Activated naive CD8-positive, alpha-beta T cell treated with anti-CD3 and anti-CD28 coated beads, Interleukin-2, amount 50 U/mL, for 24 hours (primary cell): ENCODE data around the gene STEAP3.

Experiments used
- ATAC-seq: fragments of 150-1000 bp; cut with Tn5 transposase; one replicate; pipeline ENCODE4 v1.10.0; 2021
- DNase-seq: peaks from one replicate; pipeline ENCODE4 v3.0.0; 2021
- H3K27ac Mint-ChIP-seq: one replicate; pipeline ENCODE4 v1.8.0; 2021; ENCODE audit warnings: mild to moderate bottlenecking, mixed read lengths
- H3K27me3 Mint-ChIP-seq: one replicate; pipeline ENCODE4 v1.8.0; 2021; ENCODE audit warnings: mixed read lengths
- H3K36me3 Mint-ChIP-seq: one replicate; pipeline ENCODE4 v1.8.0; 2021; ENCODE audit warnings: low read depth, mixed read lengths
- H3K4me1 Mint-ChIP-seq: one replicate; pipeline ENCODE4 v1.8.0; 2021; ENCODE audit warnings: mixed read lengths
- H3K4me3 Mint-ChIP-seq: one replicate; pipeline ENCODE4 v1.8.0; 2021; ENCODE audit warnings: mild to moderate bottlenecking, moderate library complexity, mixed read lengths
- H3K9me3 Mint-ChIP-seq: one replicate; pipeline ENCODE4 v1.8.0; 2021; ENCODE audit warnings: mixed read lengths

Gene STEAP3

DNA sequence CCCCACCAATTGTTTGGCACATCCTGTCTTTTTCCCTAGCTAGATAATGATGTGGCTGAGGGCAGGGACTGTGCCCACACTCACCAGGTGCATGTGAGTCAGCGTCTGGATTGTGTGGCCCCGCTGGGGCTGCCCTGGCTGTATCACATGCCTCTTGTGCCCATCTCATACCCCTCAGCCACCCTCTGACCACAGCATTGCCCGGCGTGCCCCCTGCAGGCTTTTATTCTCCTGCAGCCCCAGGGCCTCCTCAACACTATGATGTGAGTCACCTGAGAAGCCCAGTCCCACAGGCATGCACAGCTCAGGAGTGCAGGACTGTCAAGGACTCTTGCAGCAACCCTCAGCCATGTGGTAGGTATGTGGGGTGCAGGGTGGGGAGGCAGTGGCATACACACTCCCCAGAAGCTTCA lies 14.8 kb upstream of the STEAP3 start:
- DNase-seq, result no peak
- ATAC-seq, result no peak
- Mint-ChIP-seq H3K4me3 (no peak overlapping the region), H3K36me3 (no peaks in the 10 kb centered on the region), H3K27me3 (peaks cover 7% of the 10 kb centered on the region), H3K27ac (no peak overlapping the region), H3K9me3 (no peaks in the 10 kb centered on the region), H3K4me1 (no peaks in the 10 kb centered on the region)

DNA sequence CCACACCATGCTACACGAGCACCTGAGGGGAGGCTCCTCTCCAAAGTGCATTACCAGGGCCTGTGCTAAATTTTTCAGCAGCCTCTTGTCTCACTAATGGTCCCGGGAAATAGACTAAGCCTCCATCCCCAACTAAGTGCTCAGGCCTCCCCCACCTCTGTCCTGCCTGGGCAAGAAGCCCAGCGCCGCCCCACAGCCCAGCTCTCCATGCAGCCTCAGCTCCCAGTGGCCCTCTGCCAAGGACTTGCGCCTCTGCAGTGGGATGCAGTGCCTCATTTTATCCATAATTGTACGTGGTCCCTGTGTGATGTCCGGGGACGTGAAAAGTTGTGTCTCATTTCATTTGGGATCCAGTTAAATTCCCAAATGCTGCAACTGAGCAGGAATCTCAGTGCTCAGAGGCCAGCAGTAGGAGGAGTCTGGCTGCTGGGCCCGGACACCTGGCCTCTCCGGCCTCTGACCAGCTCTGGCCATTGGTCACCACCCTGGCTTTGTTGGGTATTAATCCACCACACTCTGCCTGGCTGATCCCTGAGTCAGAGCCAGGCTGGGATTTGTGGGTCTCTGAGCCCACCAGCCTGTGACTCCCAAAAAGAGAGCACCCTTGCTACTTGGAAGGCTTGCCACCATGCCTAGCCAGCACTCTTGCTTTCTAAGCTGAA lies 11.4 kb upstream of the STEAP3 start:
- H3K27ac Mint-ChIP-seq, result no peak overlapping the region
- H3K4me1 Mint-ChIP-seq, result no peaks in the 10 kb centered on the region
- no peak overlapping the region for H3K4me3 Mint-ChIP-seq
- DNase-seq (no peak), ATAC-seq (no peak)
- H3K9me3 Mint-ChIP-seq, result no peaks in the 10 kb centered on the region
- peaks cover 7% of the 10 kb centered on the region for H3K27me3 Mint-ChIP-seq
- H3K36me3 Mint-ChIP-seq, result no peaks in the 10 kb centered on the region

DNA sequence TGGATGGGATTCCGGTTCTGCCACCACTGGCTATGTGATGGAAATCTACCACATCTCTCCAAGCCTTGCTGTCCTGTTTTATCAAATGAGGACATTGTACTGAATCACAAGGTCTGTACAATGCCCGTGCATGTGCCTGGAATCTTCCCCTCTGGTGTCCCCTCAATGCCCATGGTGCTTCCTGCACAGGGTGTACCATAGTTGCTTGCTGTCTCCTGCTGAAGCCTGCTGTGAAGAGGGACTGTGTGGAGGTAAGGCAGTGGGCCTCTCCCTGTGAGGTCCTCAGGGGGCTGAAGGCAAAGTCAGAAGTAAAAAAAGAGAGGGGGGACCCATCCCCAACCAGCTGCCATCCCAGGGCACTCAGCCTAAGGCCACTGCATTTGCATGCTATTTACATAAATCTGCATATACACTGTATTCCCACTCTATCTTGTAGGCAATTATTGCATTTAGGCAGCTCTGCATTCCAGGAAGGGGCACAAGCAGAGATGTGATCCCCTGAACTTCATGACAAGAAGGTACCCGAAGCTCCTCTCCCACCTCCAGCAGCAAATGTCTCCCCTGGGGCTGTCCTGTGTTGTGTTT lies 9.1 kb upstream of the STEAP3 start:
- no peak for DNase-seq
- Mint-ChIP-seq H3K4me1 (no peaks in the 10 kb centered on the region), H3K9me3 (no peaks in the 10 kb centered on the region), H3K36me3 (no peaks in the 10 kb centered on the region), H3K27ac (no peak overlapping the region), H3K4me3 (no peak overlapping the region), H3K27me3 (peaks cover 5% of the 10 kb centered on the region)
- ATAC-seq, result no peak

DNA sequence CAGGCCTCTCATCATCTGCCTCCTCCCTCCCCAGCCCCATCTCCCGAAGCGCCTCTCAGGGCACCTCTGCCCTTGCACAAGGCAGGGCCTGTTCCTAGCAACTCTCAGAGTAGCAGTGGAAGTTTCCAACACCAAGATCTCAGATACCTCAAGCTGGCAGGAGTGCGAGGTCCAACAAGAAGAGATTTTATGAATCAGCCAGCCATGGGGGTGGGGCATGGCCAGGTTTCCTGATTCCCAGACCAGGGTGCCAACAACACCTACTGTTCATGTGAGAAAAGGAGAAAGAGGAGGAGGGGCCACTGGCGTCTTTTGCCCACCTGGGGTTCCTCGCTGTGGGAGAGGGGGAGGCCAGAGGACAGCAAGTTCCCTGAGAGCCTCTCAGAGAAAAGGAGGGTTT lies 6.6 kb upstream of the STEAP3 start:
- Mint-ChIP-seq H3K36me3 (no peaks in the 10 kb centered on the region), H3K4me1 (no peaks in the 10 kb centered on the region), H3K27ac (no peak overlapping the region), H3K27me3 (peaks cover 17% of the 10 kb centered on the region), H3K9me3 (no peaks in the 10 kb centered on the region), H3K4me3 (no peak overlapping the region)
- DNase-seq (no peak), ATAC-seq (no peak)

DNA sequence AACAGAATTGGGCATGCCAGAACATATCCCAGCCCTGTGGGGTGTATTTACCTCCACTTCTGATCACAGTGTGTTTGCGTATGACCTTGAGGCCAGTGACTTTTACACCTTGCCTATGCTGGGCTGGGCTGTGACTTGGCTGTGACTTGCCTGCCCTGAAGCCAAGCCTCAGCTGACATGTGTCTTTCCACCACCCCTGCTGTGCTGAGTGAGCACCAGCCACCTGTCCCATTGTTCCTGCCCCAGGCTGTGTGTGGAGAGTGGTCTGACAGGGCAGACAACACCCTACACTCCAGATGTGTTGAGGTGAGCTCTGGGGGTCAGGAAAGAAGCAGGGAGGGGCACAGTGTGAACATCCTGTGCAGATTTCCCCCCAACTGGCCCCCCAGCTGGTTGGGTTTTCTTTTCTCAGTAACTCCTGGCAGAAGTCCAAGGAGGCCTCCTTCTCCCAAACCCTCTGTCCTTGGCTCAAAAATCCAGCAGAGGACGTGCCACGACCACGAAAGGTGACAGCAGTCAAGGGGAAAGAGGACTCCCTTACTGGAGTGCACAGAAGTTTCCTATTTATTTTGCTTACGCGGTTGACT lies 5.1 kb upstream of the STEAP3 start:
- H3K27me3 Mint-ChIP-seq, result peaks cover 27% of the 10 kb centered on the region
- no peaks in the 10 kb centered on the region for H3K4me1 Mint-ChIP-seq
- ATAC-seq (no peak), DNase-seq (peak; percentile 8)
- no peaks in the 10 kb centered on the region for H3K9me3 Mint-ChIP-seq
- no peak overlapping the region for H3K4me3 Mint-ChIP-seq
- no peak overlapping the region for H3K27ac Mint-ChIP-seq
- no peaks in the 10 kb centered on the region for H3K36me3 Mint-ChIP-seq

DNA sequence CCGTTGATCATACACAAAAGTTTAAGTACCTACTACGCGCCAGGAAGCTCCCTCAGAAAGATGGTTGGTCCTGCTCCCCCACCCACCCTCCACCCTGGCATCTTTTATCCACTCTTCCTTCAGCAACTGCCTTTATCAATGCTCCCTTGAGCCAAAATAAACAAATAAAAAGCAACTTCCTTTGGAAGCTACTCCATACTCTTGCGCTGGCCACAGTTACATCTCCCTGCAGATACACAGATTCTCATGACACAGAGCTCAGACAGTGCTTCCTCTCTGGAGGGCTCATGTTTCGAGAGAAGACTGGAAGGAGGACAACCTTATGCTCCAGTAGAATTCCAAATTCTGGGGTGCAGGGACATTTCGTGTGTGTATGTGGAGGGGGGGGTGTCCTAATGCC lies 3.8 kb upstream of the STEAP3 start:
- no peak overlapping the region for H3K4me3 Mint-ChIP-seq
- no peaks in the 10 kb centered on the region for H3K36me3 Mint-ChIP-seq
- ATAC-seq (no peak), DNase-seq (no peak)
- H3K9me3 Mint-ChIP-seq, result no peaks in the 10 kb centered on the region
- H3K4me1 Mint-ChIP-seq, result no peaks in the 10 kb centered on the region
- peaks cover 27% of the 10 kb centered on the region for H3K27me3 Mint-ChIP-seq
- H3K27ac Mint-ChIP-seq, result no peak overlapping the region

DNA sequence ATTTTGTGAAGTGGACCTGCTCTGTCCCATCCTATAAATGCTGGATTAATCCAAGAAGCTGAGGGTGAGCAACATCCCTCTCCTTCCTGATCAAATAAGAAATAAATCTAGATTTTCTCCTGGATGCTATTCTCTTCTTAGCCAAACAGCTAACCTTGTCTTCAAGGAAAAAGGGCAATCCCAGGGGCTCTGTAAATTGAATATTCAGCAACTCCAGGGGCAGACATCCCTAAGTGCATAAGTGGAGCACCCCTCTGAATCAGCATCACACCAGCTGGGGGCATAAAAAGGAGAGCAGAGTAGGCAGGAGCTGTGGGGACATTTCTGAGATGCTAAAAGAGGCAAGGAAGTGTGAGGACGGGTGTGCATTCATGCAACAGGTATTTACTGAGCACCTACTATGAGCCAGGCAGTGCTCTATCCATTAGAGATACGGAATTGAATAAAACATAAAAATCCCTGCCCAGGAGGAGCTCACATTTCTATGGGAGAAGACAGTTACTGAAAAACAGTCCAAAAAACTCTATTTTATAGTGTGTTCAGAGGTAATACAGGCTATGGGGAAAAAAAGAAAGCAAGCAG lies 2.8 kb upstream of the STEAP3 start:
- H3K27ac Mint-ChIP-seq, result no peak overlapping the region
- no peaks in the 10 kb centered on the region for H3K36me3 Mint-ChIP-seq
- H3K4me3 Mint-ChIP-seq, result no peak overlapping the region
- peaks cover 34% of the 10 kb centered on the region for H3K27me3 Mint-ChIP-seq
- DNase-seq (no peak), ATAC-seq (no peak)
- no peaks in the 10 kb centered on the region for H3K9me3 Mint-ChIP-seq
- H3K4me1 Mint-ChIP-seq, result no peaks in the 10 kb centered on the region

DNA sequence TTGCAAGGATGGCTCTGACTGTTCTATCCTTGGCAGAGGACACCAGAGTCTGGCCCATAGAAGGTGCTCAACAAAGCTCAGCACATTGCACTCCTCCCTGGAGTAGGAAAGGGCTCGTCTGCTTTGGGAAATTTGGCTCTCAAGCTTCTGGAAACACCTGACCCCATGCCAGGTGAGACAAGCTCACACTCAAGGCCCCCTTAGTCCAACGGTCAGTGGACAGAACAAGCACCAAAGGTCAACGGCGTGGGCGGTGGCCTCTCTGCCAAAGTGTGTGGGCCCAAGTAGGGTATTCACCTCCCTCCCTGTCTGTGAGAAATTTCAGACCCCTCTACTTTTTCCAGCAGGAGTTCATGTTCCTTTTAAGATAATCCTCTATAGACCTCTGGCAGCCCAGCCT lies 2.0 kb upstream of the STEAP3 start:
- H3K4me3 Mint-ChIP-seq, result no peak overlapping the region
- peaks cover 36% of the 10 kb centered on the region for H3K27me3 Mint-ChIP-seq
- no peaks in the 10 kb centered on the region for H3K4me1 Mint-ChIP-seq

DNA sequence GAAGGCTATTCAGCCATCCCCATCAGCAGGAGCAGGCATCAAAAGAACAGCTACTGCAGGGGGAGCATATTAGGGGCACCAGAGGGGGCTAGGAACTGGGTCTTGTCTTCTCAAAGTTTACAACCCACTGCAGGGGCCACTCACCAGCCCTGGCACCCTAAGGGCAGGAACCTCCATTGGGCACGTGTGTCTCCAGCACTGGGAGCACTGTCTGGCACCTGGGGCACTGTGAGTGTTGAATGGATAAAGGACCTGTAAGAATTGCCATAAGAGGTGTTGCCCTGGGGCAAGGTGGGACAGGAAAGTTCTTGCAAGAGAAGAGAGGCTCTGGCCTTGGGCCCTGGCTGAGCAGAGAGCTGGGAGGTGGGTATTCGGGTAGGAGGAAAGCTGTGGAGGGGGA lies 1.4 kb upstream of the STEAP3 start:
- Mint-ChIP-seq H3K9me3 (no peaks in the 10 kb centered on the region), H3K27me3 (peaks cover 36% of the 10 kb centered on the region), H3K36me3 (no peaks in the 10 kb centered on the region), H3K4me1 (no peaks in the 10 kb centered on the region), H3K4me3 (no peak overlapping the region), H3K27ac (no peak overlapping the region)
- ATAC-seq, result no peak
- no peak for DNase-seq

More for the DNA sequence above, 2.0 kb upstream of the STEAP3 start:
- no peaks in the 10 kb centered on the region for H3K36me3 Mint-ChIP-seq
- H3K27ac Mint-ChIP-seq, result no peak overlapping the region
- H3K9me3 Mint-ChIP-seq, result no peaks in the 10 kb centered on the region
- ATAC-seq, result no peak
- no peak for DNase-seq

DNA sequence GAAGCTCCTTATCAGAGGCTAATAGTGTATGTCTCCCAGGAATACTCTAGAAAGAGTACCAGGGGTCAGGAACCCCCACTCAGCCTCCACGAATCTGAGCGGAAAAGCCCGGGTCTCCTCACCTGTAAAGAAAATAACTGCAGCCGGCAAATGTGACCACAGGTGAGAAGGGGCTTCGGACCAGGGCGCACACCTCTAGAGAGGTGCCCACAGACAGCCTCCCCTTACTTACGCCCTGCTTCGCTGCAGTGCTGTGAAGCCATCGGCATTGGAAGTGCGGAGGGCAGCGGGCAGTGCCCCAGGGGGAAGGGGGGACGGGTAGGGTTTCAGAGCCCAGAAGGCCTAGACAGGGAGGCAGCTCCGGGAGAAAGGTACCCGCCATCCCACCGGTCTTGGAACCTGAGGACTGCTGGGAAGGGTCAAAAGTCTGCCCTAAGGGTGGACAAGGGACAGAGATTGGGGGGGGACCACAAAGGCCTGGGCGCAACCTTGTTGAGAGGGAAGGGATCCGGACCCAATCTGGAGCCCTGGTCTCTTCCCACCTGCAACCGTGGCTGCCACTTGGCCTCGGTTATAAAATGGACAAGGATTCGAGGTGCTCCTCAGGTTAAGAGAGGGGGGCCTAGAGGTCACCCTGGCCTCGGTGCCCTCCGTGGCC lies 642 bp upstream of the STEAP3 start:
- no peaks in the 10 kb centered on the region for H3K4me1 Mint-ChIP-seq
- peaks cover 36% of the 10 kb centered on the region for H3K27me3 Mint-ChIP-seq
- H3K27ac Mint-ChIP-seq, result no peak overlapping the region
- H3K36me3 Mint-ChIP-seq, result no peaks in the 10 kb centered on the region
- ATAC-seq (no peak), DNase-seq (no peak)
- H3K4me3 Mint-ChIP-seq, result peak overlapping the region; percentile 40
- H3K9me3 Mint-ChIP-seq, result no peaks in the 10 kb centered on the region

DNA sequence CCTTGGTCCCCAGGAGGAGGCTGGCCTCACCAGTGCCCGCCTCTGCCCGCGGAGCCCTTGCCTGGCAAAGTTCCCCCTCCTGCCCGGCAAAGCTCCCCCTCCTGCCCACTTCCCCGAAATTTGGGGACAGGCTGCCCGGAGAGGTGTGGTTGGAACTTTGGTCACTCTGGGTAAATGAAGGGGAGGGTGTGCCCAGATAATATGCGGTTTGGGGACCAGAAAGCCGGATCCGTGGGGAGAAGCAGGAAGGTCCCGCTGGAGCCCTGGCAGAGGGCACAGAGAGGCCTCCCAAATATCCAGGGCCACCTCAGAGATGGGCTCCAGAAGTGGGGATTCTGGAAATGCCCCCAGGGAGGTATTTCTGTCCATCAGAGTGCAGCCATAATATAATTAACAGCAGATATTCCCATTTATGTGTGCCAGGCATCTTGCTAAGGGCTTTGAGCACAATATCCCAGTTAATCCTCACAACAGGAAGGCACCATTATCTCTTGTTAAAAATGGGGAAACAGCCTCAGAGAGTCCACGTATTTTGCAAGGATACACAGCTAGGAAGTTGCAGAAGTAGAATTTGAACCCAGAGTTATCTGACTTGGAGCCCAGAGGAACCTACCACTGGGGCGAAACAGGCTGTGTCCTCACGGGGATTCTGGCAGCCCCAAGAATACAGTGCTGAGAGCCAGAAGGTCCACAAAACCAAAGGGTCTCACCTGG lies 914 bp downstream of the STEAP3 start:
- Mint-ChIP-seq H3K27ac (no peak overlapping the region), H3K9me3 (no peaks in the 10 kb centered on the region), H3K4me3 (no peak overlapping the region), H3K36me3 (no peaks in the 10 kb centered on the region), H3K27me3 (peaks cover 36% of the 10 kb centered on the region), H3K4me1 (no peaks in the 10 kb centered on the region)
- ATAC-seq (no peak), DNase-seq (no peak)

DNA sequence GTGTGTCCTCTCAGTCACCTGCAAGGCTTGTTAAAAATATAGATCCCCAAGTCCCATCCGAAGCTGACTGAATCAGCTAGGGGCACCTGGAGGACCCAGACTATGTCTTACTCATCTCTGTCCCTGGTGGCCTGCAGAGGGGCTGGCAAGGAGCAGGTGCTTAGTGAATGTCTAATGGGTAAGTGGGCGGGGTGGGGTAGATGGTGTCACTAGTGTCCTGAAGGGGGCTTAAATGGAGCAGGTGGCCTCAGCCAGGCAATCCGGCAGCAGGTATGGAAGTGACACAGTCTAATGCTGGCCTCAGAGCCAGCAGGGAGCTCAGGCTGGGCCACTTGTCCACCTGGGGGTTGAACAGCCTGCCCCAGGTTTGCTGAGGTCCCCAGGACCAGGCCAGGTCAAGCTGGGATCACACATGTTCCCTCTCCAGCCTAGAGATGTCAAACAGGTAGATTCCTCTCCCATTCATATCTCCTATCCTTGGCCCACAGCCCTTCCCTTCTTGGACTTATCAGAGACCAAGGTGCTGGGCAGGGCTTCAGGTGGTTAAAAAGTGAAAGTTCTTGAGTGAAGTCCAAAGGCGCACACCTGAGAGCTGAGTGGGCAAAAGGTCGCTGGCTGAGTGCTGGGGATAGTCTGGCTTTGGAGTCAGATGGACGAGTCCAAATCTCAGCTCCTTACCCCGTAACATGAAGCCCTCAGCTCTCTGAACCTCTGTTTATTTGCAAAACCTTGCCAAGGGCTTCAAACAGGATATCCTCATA lies 1.7 kb downstream of the STEAP3 start:
- H3K27ac Mint-ChIP-seq, result no peak overlapping the region
- H3K4me1 Mint-ChIP-seq, result no peaks in the 10 kb centered on the region
- peaks cover 34% of the 10 kb centered on the region for H3K27me3 Mint-ChIP-seq
- no peaks in the 10 kb centered on the region for H3K9me3 Mint-ChIP-seq
- H3K4me3 Mint-ChIP-seq, result no peak overlapping the region
- H3K36me3 Mint-ChIP-seq, result no peaks in the 10 kb centered on the region
- ATAC-seq (no peak), DNase-seq (no peak)

DNA sequence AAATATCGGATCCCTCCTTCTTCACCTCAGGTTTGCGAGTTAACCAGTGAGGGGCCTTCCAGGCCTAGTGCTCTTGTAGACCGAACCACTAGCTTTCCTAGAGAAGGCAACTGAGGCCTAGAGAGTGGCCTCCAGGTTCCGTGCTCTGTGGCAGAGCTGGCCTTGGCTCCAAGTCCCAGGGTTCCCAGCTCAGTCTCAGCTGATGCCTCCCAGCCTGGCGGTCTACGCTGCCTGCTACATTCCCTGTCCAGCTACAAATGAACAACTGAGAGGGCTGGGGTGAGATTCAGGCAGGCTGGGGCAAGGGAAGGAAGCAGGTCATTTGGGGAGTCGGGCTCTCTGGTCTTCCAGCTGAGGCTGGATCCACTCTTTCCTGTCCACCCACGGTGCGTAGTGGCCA lies 2.3 kb downstream of the STEAP3 start:
- ATAC-seq, result no peak
- no peak overlapping the region for H3K4me3 Mint-ChIP-seq
- H3K36me3 Mint-ChIP-seq, result no peaks in the 10 kb centered on the region

DNA sequence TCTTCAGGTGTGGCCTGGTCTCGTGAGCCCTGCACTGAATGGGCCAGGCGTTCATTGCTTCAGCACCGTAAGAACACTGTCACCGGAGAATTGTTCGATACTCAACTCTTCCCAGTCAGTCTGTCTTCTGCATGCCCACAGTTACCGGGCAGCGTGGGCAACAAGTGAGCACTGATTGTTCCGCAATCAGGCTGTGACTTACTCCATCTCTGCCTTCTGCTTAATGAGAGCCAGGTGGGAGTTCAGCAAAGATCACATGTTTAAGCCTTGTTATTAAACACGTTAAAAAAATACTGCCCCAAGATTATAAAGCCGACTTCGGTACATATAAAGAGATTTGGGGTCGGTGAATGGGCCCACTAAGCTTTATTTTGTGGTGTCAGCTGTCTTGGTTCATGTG lies 3.7 kb downstream of the STEAP3 start:
- Mint-ChIP-seq H3K4me1 (peaks cover 6% of the 10 kb centered on the region), H3K4me3 (no peak overlapping the region), H3K27me3 (peaks cover 18% of the 10 kb centered on the region), H3K9me3 (no peaks in the 10 kb centered on the region), H3K27ac (no peak overlapping the region), H3K36me3 (no peaks in the 10 kb centered on the region)
- no peak for ATAC-seq
- no peak for DNase-seq

More for the DNA sequence above, 2.3 kb downstream of the STEAP3 start:
- DNase-seq, result no peak
- Mint-ChIP-seq H3K4me1 (no peaks in the 10 kb centered on the region), H3K27ac (no peak overlapping the region), H3K27me3 (peaks cover 31% of the 10 kb centered on the region), H3K9me3 (no peaks in the 10 kb centered on the region)
